Rectal smooth muscle tissue (tissue), 1 donor: Measurements from ENCODE around the gene SMPDL3A.

Experiments
- H3K27ac ChIP-seq: one replicate; pipeline ENCODE4 v1.7.0; 2013; ENCODE audit warnings: low read depth, low read length, inconsistent platforms
- H3K27me3 ChIP-seq: one replicate; pipeline ENCODE4 v1.7.0; 2013; ENCODE audit warnings: low read length; ENCODE audit not compliant: control insufficient read depth, insufficient read depth
- H3K36me3 ChIP-seq: one replicate; pipeline ENCODE4 v1.7.0; 2013; ENCODE audit warnings: low read length; ENCODE audit not compliant: control insufficient read depth, insufficient read depth
- H3K4me1 ChIP-seq: one replicate; pipeline ENCODE4 v1.7.0; 2013; ENCODE audit warnings: low read length; ENCODE audit not compliant: control insufficient read depth, insufficient read depth
- H3K4me3 ChIP-seq: one replicate; pipeline ENCODE4 v1.7.0; 2013; ENCODE audit warnings: low read length
- H3K9ac ChIP-seq: one replicate; pipeline ENCODE4 v1.7.0; 2013; ENCODE audit warnings: low read length

The SMPDL3A gene

DNA sequence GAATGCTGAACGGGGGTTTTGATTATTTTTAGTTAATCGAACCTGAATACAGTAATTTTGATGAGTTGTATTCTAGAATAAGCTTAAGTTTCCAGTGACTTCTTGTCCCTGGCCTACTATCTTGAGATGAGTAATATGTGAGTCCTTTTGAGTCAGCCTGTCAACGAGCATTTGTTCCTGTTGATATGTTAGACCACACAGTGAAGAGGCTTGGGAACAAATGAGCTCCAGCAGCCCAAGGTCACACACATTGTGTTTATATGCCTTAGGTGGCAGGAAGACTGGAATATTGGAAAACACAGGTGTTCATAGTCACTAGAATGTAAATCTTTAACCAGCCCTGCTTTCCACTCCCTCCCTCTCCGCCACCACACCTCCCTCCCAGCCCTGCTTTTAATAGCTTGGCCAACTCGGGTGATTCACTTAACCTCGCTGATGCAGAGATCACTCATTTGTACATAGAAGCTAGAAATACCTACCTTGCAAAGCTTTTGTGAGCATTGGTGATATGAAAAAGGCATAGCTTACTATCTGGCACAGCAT is 9.1 kb downstream of the SMPDL3A start:
- Histone ChIP-seq H3K9ac (no peak overlapping the region), H3K27ac (no peak overlapping the region), H3K4me1 (no peaks in the 10 kb centered on the region)

GRCh38 chr6:122799140-122799745 is 10.2 kb downstream of the SMPDL3A start:
- H3K27me3 ChIP-seq: no peaks in the 10 kb centered on the region
- no peak overlapping the region for H3K27ac ChIP-seq
- H3K36me3 ChIP-seq: peaks cover 2% of the 10 kb centered on the region
- no peaks in the 10 kb centered on the region for H3K4me1 ChIP-seq
- no peak overlapping the region for H3K4me3 ChIP-seq
- H3K9ac ChIP-seq: no peak overlapping the region

More for the DNA sequence above, 9.1 kb downstream of the SMPDL3A start:
- no peaks in the 10 kb centered on the region for H3K27me3 ChIP-seq
- no peak overlapping the region for H3K4me3 ChIP-seq
- H3K36me3 ChIP-seq: peaks cover 2% of the 10 kb centered on the region

GRCh38 chr6:122799916-122800686 is 11.0 kb downstream of the SMPDL3A start:
- H3K36me3 ChIP-seq: peaks cover 2% of the 10 kb centered on the region
- no peaks in the 10 kb centered on the region for H3K27me3 ChIP-seq
- H3K4me1 ChIP-seq: no peaks in the 10 kb centered on the region
- no peak overlapping the region for H3K4me3 ChIP-seq
- H3K27ac ChIP-seq: no peak overlapping the region
- H3K9ac ChIP-seq: no peak overlapping the region

- Histone ChIP-seq H3K27me3 (no peaks in the 10 kb centered on the region), H3K36me3 (peaks cover 2% of the 10 kb centered on the region), H3K9ac (no peak overlapping the region), H3K4me3 (no peak overlapping the region), H3K4me1 (no peaks in the 10 kb centered on the region), H3K27ac (no peak overlapping the region)
Observed at GRCh38 chr6:122800906-122801305, 11.8 kb downstream of the SMPDL3A start.

DNA sequence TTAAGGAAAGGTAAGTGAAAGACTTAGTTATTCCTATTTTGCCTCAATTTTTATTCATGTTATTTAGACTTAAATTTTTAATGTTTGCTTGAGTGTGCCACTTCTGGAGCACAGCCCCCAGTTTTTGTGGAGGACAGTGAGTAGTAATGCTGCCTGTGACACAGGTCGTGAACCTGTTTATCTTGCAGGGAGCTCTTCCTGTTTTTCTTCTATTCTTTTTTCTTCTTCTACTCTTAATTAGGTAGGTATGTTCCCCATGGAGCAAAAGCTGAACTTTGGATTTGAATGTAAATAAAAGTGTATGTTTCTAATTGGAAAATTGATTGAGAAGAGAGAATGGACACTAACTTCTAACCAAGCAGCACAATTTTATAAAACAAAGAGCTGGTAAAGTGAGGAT is 12.3 kb downstream of the SMPDL3A start:
- no peak overlapping the region for H3K27ac ChIP-seq
- H3K36me3 ChIP-seq: peaks cover 2% of the 10 kb centered on the region
- H3K9ac ChIP-seq: no peak overlapping the region
- H3K27me3 ChIP-seq: no peaks in the 10 kb centered on the region
- H3K4me1 ChIP-seq: no peaks in the 10 kb centered on the region
- no peak overlapping the region for H3K4me3 ChIP-seq

- no peak overlapping the region for H3K9ac ChIP-seq
- H3K4me3 ChIP-seq: no peak overlapping the region
- H3K27me3 ChIP-seq: no peaks in the 10 kb centered on the region
- no peak overlapping the region for H3K27ac ChIP-seq
- H3K36me3 ChIP-seq: peaks cover 2% of the 10 kb centered on the region
- H3K4me1 ChIP-seq: no peaks in the 10 kb centered on the region
Observed at GRCh38 chr6:122803171-122803661, 14.2 kb downstream of the SMPDL3A start.

GRCh38 chr6:122804962-122805485 is 16.0 kb downstream of the SMPDL3A start:
- no peaks in the 10 kb centered on the region for H3K27me3 ChIP-seq
- H3K27ac ChIP-seq: no peak overlapping the region
- no peak overlapping the region for H3K9ac ChIP-seq
- peaks cover 2% of the 10 kb centered on the region for H3K36me3 ChIP-seq
- no peaks in the 10 kb centered on the region for H3K4me1 ChIP-seq
- H3K4me3 ChIP-seq: no peak overlapping the region

- no peaks in the 10 kb centered on the region for H3K4me1 ChIP-seq
Observed at GRCh38 chr6:122806291-122806690, 17.2 kb downstream of the SMPDL3A start.

DNA sequence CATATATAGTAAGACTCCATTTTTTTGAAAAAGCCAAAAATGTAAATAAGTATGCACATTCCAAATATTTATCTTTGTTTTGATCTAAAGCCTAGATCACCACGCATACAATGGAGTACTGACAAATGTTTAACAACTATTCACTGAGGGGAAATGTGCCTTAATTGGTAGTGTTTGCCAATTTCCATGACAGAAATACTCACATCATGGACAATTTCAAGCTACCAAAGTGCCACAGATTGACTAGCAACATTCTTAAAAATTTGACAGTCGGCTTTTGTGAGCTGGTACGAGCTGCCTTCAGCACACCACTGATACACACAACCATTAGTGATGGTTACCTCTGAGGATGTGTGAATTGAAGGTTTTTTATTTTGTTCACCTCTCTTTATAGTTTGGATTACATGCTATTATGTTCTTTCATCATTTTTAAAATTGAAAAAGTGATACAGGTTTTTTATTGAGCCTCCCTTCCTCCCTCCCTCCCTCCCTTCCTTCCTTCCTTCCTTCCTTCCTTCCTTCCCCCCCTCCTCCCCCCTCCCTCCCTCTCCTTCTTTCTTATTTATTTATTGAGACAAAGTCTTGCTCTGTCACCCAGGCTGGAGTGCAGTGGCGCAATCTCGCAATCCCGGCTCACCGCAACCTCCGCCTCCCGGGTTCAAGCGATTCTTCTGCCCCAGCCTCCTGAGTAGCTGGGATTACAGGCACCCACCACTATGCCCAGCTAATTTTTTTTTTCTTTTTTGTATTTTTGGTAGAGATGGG is 19.2 kb downstream of the SMPDL3A start:
- no peaks in the 10 kb centered on the region for H3K36me3 ChIP-seq
- no peaks in the 10 kb centered on the region for H3K27me3 ChIP-seq
- no peaks in the 10 kb centered on the region for H3K4me1 ChIP-seq
- no peak overlapping the region for H3K4me3 ChIP-seq
- no peak overlapping the region for H3K27ac ChIP-seq
- H3K9ac ChIP-seq: no peak overlapping the region

More at GRCh38 chr6:122806291-122806690, 17.2 kb downstream of the SMPDL3A start:
- Histone ChIP-seq H3K9ac (no peak overlapping the region), H3K27me3 (no peaks in the 10 kb centered on the region), H3K4me3 (no peak overlapping the region), H3K36me3 (no peaks in the 10 kb centered on the region), H3K27ac (no peak overlapping the region)

GRCh38 chr6:122809001-122809400 is 19.9 kb downstream of the SMPDL3A start:
- no peak overlapping the region for H3K4me3 ChIP-seq
- no peaks in the 10 kb centered on the region for H3K27me3 ChIP-seq
- no peaks in the 10 kb centered on the region for H3K36me3 ChIP-seq
- H3K4me1 ChIP-seq: no peaks in the 10 kb centered on the region
- no peak overlapping the region for H3K9ac ChIP-seq
- no peak overlapping the region for H3K27ac ChIP-seq

DNA sequence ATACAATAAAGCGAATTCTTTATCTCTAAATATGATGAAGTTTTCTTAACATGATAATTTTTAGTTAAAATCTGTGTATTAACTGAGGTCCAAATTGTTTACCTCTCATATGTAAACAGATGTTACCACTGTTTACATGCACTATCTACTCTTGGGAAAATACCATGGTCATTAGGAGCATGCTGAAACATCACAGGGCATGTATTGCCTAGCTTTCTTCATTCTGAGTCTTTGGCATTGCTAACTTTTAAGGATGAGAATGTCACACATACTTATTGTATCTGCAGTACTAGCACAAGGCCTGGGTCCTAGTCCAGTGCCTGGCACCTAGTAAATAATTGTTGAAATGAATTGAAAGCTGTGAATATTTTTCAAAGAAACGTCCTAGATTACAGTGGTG is 20.6 kb downstream of the SMPDL3A start:
- Histone ChIP-seq H3K9ac (no peak overlapping the region), H3K36me3 (no peaks in the 10 kb centered on the region), H3K4me1 (no peaks in the 10 kb centered on the region), H3K4me3 (no peak overlapping the region), H3K27ac (no peak overlapping the region), H3K27me3 (no peaks in the 10 kb centered on the region)

DNA sequence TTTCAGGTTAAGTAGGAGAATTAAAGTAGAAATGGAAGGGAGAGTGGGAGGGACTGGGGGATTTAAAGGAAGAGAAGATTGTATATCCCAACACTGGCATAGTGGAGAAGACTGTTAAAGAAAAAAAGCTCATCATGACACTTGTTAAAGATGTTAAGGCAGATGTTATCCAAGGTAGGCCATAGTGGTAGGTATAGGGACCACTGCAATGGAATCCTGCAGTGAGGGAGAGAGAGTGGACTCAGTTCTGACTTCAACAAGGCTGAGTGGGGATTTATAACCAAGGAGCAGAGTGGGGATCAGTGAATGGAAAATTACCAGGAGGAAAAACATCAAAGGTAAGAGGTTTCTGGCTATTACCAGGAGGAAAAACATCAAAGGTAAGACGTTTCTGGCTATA is 21.1 kb downstream of the SMPDL3A start:
- Histone ChIP-seq H3K27me3 (no peaks in the 10 kb centered on the region), H3K27ac (no peak overlapping the region), H3K36me3 (no peaks in the 10 kb centered on the region), H3K4me1 (no peaks in the 10 kb centered on the region), H3K4me3 (no peak overlapping the region), H3K9ac (no peak overlapping the region)
